CD4-positive, CD25-positive, alpha-beta regulatory T cell (primary cell): ENCODE results near the gene SYMPK. TPM values are rescaled to one million over a fixed set of nuclear protein-coding genes. Genes with fewer than 3 reads are reported as not detected.

Source experiments
- ATAC-seq, 2 donors: fragments of 150-1000 bp; cut with Tn5 transposase; one replicate each; pipeline ENCODE4 v1.10.0; 2021; ENCODE audit warnings: low read depth in 2 of 2, moderate number of reproducible peaks in 2 of 2, moderate library complexity in 1 of 2
- DNase-seq, 3 donors: peaks; one replicate each; pipeline versions ENCODE4 v3.0.0 to v3.0.0-alpha.2; 2012 to 2022; ENCODE audit warnings: mixed read lengths in 1 of 3
- H3K27ac ChIP-seq: one replicate; pipeline ENCODE4 v1.7.0; 2013; ENCODE audit warnings: mild to moderate bottlenecking, low read length; ENCODE audit not compliant: insufficient read depth, poor library complexity, severe bottlenecking
- H3K27me3 ChIP-seq: one replicate; pipeline ENCODE4 v1.7.0; 2013; ENCODE audit warnings: low read length; ENCODE audit not compliant: control insufficient read depth, insufficient read depth
- H3K36me3 ChIP-seq: one replicate; pipeline ENCODE4 v1.7.0; 2013; ENCODE audit warnings: mild to moderate bottlenecking, low read length, moderate library complexity; ENCODE audit not compliant: control insufficient read depth, insufficient read depth
- H3K4me1 ChIP-seq: 2 replicates; pipeline ENCODE4 v1.7.0; 2013; ENCODE audit warnings: mild to moderate bottlenecking, low read length; ENCODE audit not compliant: insufficient read depth, control insufficient read depth, poor library complexity, severe bottlenecking
- H3K4me3 ChIP-seq: one replicate; pipeline ENCODE4 v1.7.0; 2013; ENCODE audit warnings: low read depth, mild to moderate bottlenecking, low read length, moderate library complexity
- H3K9me3 ChIP-seq, 2 experiments: 1 replicate in 1 of 2; 2 replicates in 1 of 2; pipeline ENCODE4 v1.7.0; 2013; ENCODE audit warnings: low read length in 2 of 2, mild to moderate bottlenecking in 1 of 2, moderate library complexity in 1 of 2; ENCODE audit not compliant: control insufficient read depth in 2 of 2
- H3K27ac Mint-ChIP-seq, 3 donors: one replicate each; pipeline ENCODE4 v1.8.0; 2020 to 2022; ENCODE audit warnings: mild to moderate bottlenecking in 3 of 3, mixed read lengths in 3 of 3, moderate library complexity in 2 of 3
- H3K27me3 Mint-ChIP-seq: one replicate; pipeline ENCODE4 v1.8.0; 2022; ENCODE audit warnings: mild to moderate bottlenecking, mixed read lengths
- H3K36me3 Mint-ChIP-seq: one replicate; pipeline ENCODE4 v1.8.0; 2020; ENCODE audit warnings: mixed read lengths
- H3K4me1 Mint-ChIP-seq, 4 donors: one replicate each; pipeline ENCODE4 v1.8.0; 2020 to 2022; ENCODE audit warnings: mixed read lengths in 4 of 4, mild to moderate bottlenecking in 1 of 4
- H3K4me3 Mint-ChIP-seq, 4 donors: one replicate each; pipeline ENCODE4 v1.8.0; 2020 to 2022; ENCODE audit warnings: mild to moderate bottlenecking in 4 of 4, mixed read lengths in 4 of 4, moderate library complexity in 3 of 4
- H3K9me3 Mint-ChIP-seq, 7 donors: one replicate each; pipeline ENCODE4 v1.8.0; 2020 to 2022; ENCODE audit warnings: mixed read lengths in 7 of 7, mild to moderate bottlenecking in 3 of 7, moderate library complexity in 2 of 7
- polyA plus RNA-seq, 4 donors: library from polyadenylated mRNA; unstranded; fragments of 300-500 nt; fragmentation: Illumina TruSeq; gene quantifications; one replicate each; pipeline ENCODE4 v1.2.3, GENCODE V29; 2021
- total RNA-seq: library from RNA; stranded (reverse); gene quantifications from one replicate; pipeline ENCODE4 v1.2.3, GENCODE V29; 2022

The SYMPK gene
- total and polyA plus RNA-seq, 5 donors from 2014 or later = 5.0 to 87.6 (median 10.5) TPM

- H3K9me3 Mint-ChIP-seq = no peaks in the 10 kb centered on the region
- peaks cover 9% of the 10 kb centered on the region for H3K27me3 Mint-ChIP-seq
- H3K36me3 ChIP-seq = no peaks in the 10 kb centered on the region
- no peaks in the 10 kb centered on the region for H3K36me3 Mint-ChIP-seq
- H3K9me3 ChIP-seq = no peaks in the 10 kb centered on the region
- H3K27ac ChIP-seq = no peak overlapping the region
- no peak overlapping the region for H3K4me3 ChIP-seq
- ATAC-seq (no peak), DNase-seq (no peak)
- H3K4me1 Mint-ChIP-seq = peaks cover 0 to 17% (median 5%) of the 10 kb centered on the region in 4 donors
- peak overlapping the region; percentile 25 to 71 (median 52) for H3K4me3 Mint-ChIP-seq
- peaks cover 30% of the 10 kb centered on the region for H3K4me1 ChIP-seq
- H3K27me3 ChIP-seq = no peaks in the 10 kb centered on the region
- no peak overlapping the region for H3K27ac Mint-ChIP-seq
These were observed 96.0 kb downstream of the SYMPK start for GRCh38 chr19:45766869-45767346.

GRCh38 chr19:45766296-45766868 lies 96.6 kb downstream of the SYMPK start:
- no peak overlapping the region for H3K27ac ChIP-seq
- Mint-ChIP-seq H3K9me3 (no peaks in the 10 kb centered on the region), H3K27me3 (peaks cover 9% of the 10 kb centered on the region), H3K4me1 (peaks cover 0 to 16% (median 4%) of the 10 kb centered on the region in 4 donors), H3K4me3 (no peak overlapping the region), H3K36me3 (no peaks in the 10 kb centered on the region), H3K27ac (no peak overlapping the region)
- H3K36me3 ChIP-seq = no peaks in the 10 kb centered on the region
- peaks cover 30% of the 10 kb centered on the region for H3K4me1 ChIP-seq
- ATAC-seq (no peak), DNase-seq (no peak)
- H3K9me3 ChIP-seq = no peaks in the 10 kb centered on the region
- H3K4me3 ChIP-seq = no peak overlapping the region
- no peaks in the 10 kb centered on the region for H3K27me3 ChIP-seq

GRCh38 chr19:45765702-45766295 lies 97.1 kb downstream of the SYMPK start:
- ATAC-seq = no peak

More at GRCh38 chr19:45765702-45766295, 97.1 kb downstream of the SYMPK start:
- H3K4me1 ChIP-seq = peaks cover 27% of the 10 kb centered on the region
- Mint-ChIP-seq H3K36me3 (no peaks in the 10 kb centered on the region), H3K4me3 (no peak overlapping the region), H3K27ac (peak overlapping the region in 1 of 3 donors; percentile 82), H3K9me3 (no peaks in the 10 kb centered on the region), H3K4me1 (peaks cover 0 to 13% (median 3%) of the 10 kb centered on the region in 4 donors), H3K27me3 (peaks cover 9% of the 10 kb centered on the region)
- H3K36me3 ChIP-seq = no peaks in the 10 kb centered on the region
- no peak overlapping the region for H3K27ac ChIP-seq
- no peaks in the 10 kb centered on the region for H3K27me3 ChIP-seq
- H3K4me3 ChIP-seq = no peak overlapping the region
- no peak for DNase-seq
- H3K9me3 ChIP-seq = no peaks in the 10 kb centered on the region

Other genes starting within 250 kb of the SYMPK start
- gene EML2, start 223.8 kb downstream of the SYMPK start, total RNA-seq = 90.0 TPM
- 10 to 100 TPM; 15.1 to 23.8 (median 18.3) TPM for gene EML2, start 223.8 kb downstream of the SYMPK start, polyA plus RNA-seq
- gene GIPR, start 194.9 kb downstream of the SYMPK start, total RNA-seq = 9.3 TPM
- under 1 TPM in 3 of 4 donors, not detected in 1; 0.15 to 0.19 (median 0.17) TPM for gene GIPR, start 194.9 kb downstream of the SYMPK start, polyA plus RNA-seq
- gene SNRPD2, start 171.2 kb downstream of the SYMPK start, total RNA-seq = 271 TPM
- 1,000 to 10,000 TPM; 1,054 to 1,255 (median 1,105) TPM for gene SNRPD2, start 171.2 kb downstream of the SYMPK start, polyA plus RNA-seq
- 10.0 TPM for gene QPCTL, start 170.5 kb downstream of the SYMPK start, total RNA-seq
- gene QPCTL, start 170.5 kb downstream of the SYMPK start, polyA plus RNA-seq = 1 to 10 TPM in 1 of 4 donors, under 1 TPM in 3; 0.37 to 1.1 (median 0.52) TPM
- 26.5 TPM for gene FBXO46, start 132.3 kb downstream of the SYMPK start, total RNA-seq
- gene FBXO46, start 132.3 kb downstream of the SYMPK start, polyA plus RNA-seq = 10 to 100 TPM in 3 of 4 donors, 1 to 10 TPM in 1; 8.0 to 12.0 (median 10.5) TPM
- not detected for gene MEIOSIN, start 129.7 kb downstream of the SYMPK start, total RNA-seq
- not detected for gene MEIOSIN, start 129.7 kb downstream of the SYMPK start, polyA plus RNA-seq
- 1.3 TPM for gene SIX5, start 93.9 kb downstream of the SYMPK start, total RNA-seq
- under 1 TPM in 3 of 4 donors, not detected in 1; 0.17 to 0.31 (median 0.20) TPM for gene SIX5, start 93.9 kb downstream of the SYMPK start, polyA plus RNA-seq
- 68.1 TPM for gene DMPK, start 80.7 kb downstream of the SYMPK start, total RNA-seq
- 1 to 10 TPM in 3 of 4 donors, under 1 TPM in 1; 0.61 to 1.6 (median 1.5) TPM for gene DMPK, start 80.7 kb downstream of the SYMPK start, polyA plus RNA-seq
- 63.8 TPM for gene DMWD, start 70.3 kb downstream of the SYMPK start, total RNA-seq
- 10 to 100 TPM; 13.5 to 18.3 (median 15.7) TPM for gene DMWD, start 70.3 kb downstream of the SYMPK start, polyA plus RNA-seq
- 0.20 TPM for gene RSPH6A, start 47.8 kb downstream of the SYMPK start, total RNA-seq
- not detected for gene RSPH6A, start 47.8 kb downstream of the SYMPK start, polyA plus RNA-seq
- gene FOXA3, start 1.2 kb upstream of the SYMPK start, total RNA-seq = not detected
- gene FOXA3, start 1.2 kb upstream of the SYMPK start, polyA plus RNA-seq = not detected
- gene IRF2BP1, start 23.0 kb upstream of the SYMPK start, total RNA-seq = 21.2 TPM
- gene IRF2BP1, start 23.0 kb upstream of the SYMPK start, polyA plus RNA-seq = 1 to 10 TPM; 4.5 to 6.4 (median 5.4) TPM
- 8.7 TPM for gene MYPOP, start 39.5 kb upstream of the SYMPK start, total RNA-seq
- under 1 TPM in 3 of 4 donors, not detected in 1; 0.17 to 0.44 (median 0.20) TPM for gene MYPOP, start 39.5 kb upstream of the SYMPK start, polyA plus RNA-seq
- gene NANOS2, start 51.6 kb upstream of the SYMPK start, total RNA-seq = not detected
- gene NANOS2, start 51.6 kb upstream of the SYMPK start, polyA plus RNA-seq = not detected
- gene NOVA2, start 110.7 kb upstream of the SYMPK start, total RNA-seq = not detected
- not detected for gene NOVA2, start 110.7 kb upstream of the SYMPK start, polyA plus RNA-seq
- 12.6 TPM for gene CCDC61, start 132.3 kb upstream of the SYMPK start, total RNA-seq
- gene CCDC61, start 132.3 kb upstream of the SYMPK start, polyA plus RNA-seq = 10 to 100 TPM in 1 of 4 donors, 1 to 10 TPM in 3; 7.1 to 11.9 (median 8.2) TPM
- gene PGLYRP1, start 159.9 kb upstream of the SYMPK start, total RNA-seq = not detected
- not detected for gene PGLYRP1, start 159.9 kb upstream of the SYMPK start, polyA plus RNA-seq
- not detected for gene IGFL4, start 177.9 kb upstream of the SYMPK start, total RNA-seq
- gene IGFL4, start 177.9 kb upstream of the SYMPK start, polyA plus RNA-seq = not detected